Astrocyte of the cerebellum (primary cell): Measurements from ENCODE around the gene PRDM8.
"Not testable (repeated sequence)": the region's sequence is repeated elsewhere in the genome, so short reads cannot be mapped to it uniquely, and the experiment has no call there.

Experiments
- DNase-seq: peaks from one replicate; pipeline ENCODE4 v3.0.0-alpha.2; 2011; ENCODE audit warnings: low read depth
- H3K4me3 ChIP-seq: 2 replicates; pipeline ENCODE4 v1.5.1; 2011; ENCODE audit warnings: mild to moderate bottlenecking, low read depth, low read length, moderate library complexity
- CTCF ChIP-seq: IDR thresholded peaks from 2 replicates; pipeline ENCODE4 v1.5.1; 2012; ENCODE audit warnings: low read length, low read depth, moderate library complexity, mild to moderate bottlenecking; ENCODE audit errors: missing control alignments
- in situ Hi-C: cut with HindIII; loops from 2 replicates; pipeline ENCODE4 v1.10.0; 2017; ENCODE audit warnings: low sequenced_read_pairs

PRDM8 gene

GRCh38 chr4:80243274-80244018 is 46.1 kb downstream of the PRDM8 start:
- no peak for TF ChIP-seq CTCF
- no peak for DNase-seq
- H3K4me3 ChIP-seq, result no peak overlapping the region
- in situ Hi-C loops, result no loop called here

- H3K4me3 ChIP-seq, in situ Hi-C loops, DNase-seq: not testable (repeated sequence)
Observed at GRCh38 chr4:80247484-80247883, 50.2 kb downstream of the PRDM8 start.

GRCh38 chr4:80249144-80249543 is 51.8 kb downstream of the PRDM8 start:
- H3K4me3 ChIP-seq, result no peak overlapping the region
- in situ Hi-C loops, result no loop called here
- DNase-seq, result no peak
- TF ChIP-seq CTCF, result no peak

- no peak overlapping the region for H3K4me3 ChIP-seq
- DNase-seq, result no peak
- in situ Hi-C loops, result no loop called here
- TF ChIP-seq CTCF, result no peak
Observed at GRCh38 chr4:80252427-80252826, 55.1 kb downstream of the PRDM8 start.

GRCh38 chr4:80252953-80253352 is 55.6 kb downstream of the PRDM8 start:
- no peak for TF ChIP-seq CTCF
- H3K4me3 ChIP-seq, result no peak overlapping the region
- DNase-seq, result no peak
- in situ Hi-C loops, result no loop called here

- no peak for DNase-seq
- in situ Hi-C loops, result no loop called here
- TF ChIP-seq CTCF, result no peak
- no peak overlapping the region for H3K4me3 ChIP-seq
Observed at GRCh38 chr4:80253510-80253909, 56.2 kb downstream of the PRDM8 start.
